ENCODE measurements around the gene C2orf66.

- TF ChIP-seq POLR2A (IDR thresholded peaks at IDR 0.05) (no peak), CTCF (IDR thresholded peaks at IDR 0.05 in 8 of 11, conservative IDR thresholded peaks at IDR 0.05 in 3 of 11) (no peak)
Measured at GRCh38 chr2:196849895-196850294, 40.7 kb upstream of the C2orf66 start.

Data from spleen (tissue), 7 donors.